Hepatocyte (in vitro differentiated cells): ENCODE data around the gene GMDS.

Experiments
- CTCF ChIP-seq: fragments of 200-600 bp; sonication (generic); IDR thresholded peaks from 2 replicates; pipeline ENCODE4 v1.5.1; 2016; ENCODE audit warnings: antibody characterized with exemption, mild to moderate bottlenecking; ENCODE audit not compliant: poor library complexity
- EZH2 ChIP-seq: fragments of 200-600 bp; sonication (generic); IDR thresholded peaks from 2 replicates; pipeline ENCODE4 v1.6.1; 2016; ENCODE audit warnings: antibody characterized with exemption, mild to moderate bottlenecking, borderline replicate concordance

GRCh38 chr6:2205396-2205795 lies 40.0 kb downstream of the GMDS start:
- TF ChIP-seq CTCF (no peak), EZH2 (no peak)
